Keratinocyte (primary cell): ENCODE measurements around the gene FGF5. TPM values are rescaled to one million over a fixed set of nuclear protein-coding genes. Genes with fewer than 3 reads are reported as not detected.

Experiments
- DNase-seq: peaks from one replicate; pipeline ENCODE4 v3.0.0-alpha.2; 2011; ENCODE audit warnings: low read depth, missing footprints, low spot score
- FAIRE-seq: peaks from 2 replicates; lab custom pipeline; 2011; peaks lifted over from hg19 to GRCh38; lab: Jason Lieb, UNC
- H2AFZ ChIP-seq: 2 replicates; pipeline ENCODE4 v1.6.0; 2012; ENCODE audit warnings: low read length, control low read depth, inconsistent platforms; ENCODE audit not compliant: control insufficient read depth
- H3K27ac ChIP-seq: 2 replicates; pipeline ENCODE4 v1.5.1; 2011; ENCODE audit warnings: low read length; ENCODE audit not compliant: control insufficient read depth, insufficient read depth
- H3K27me3 ChIP-seq: 3 replicates; pipeline ENCODE4 v1.6.0; 2011; ENCODE audit warnings: low read length; ENCODE audit not compliant: control insufficient read depth, insufficient read depth; ENCODE audit errors: extremely low read depth
- H3K36me3 ChIP-seq, 2 experiments: 2 replicates in 1 of 2; 3 replicates in 1 of 2; pipeline ENCODE4 v1.5.1; 2011; ENCODE audit warnings: low read length in 2 of 2, mild to moderate bottlenecking in 1 of 2; ENCODE audit not compliant: control insufficient read depth in 2 of 2, insufficient read depth in 2 of 2; ENCODE audit errors: extremely low read depth in 1 of 2
- H3K4me1 ChIP-seq: 3 replicates; pipeline ENCODE4 v1.5.1; 2011; ENCODE audit warnings: low read length; ENCODE audit not compliant: control insufficient read depth, insufficient read depth; ENCODE audit errors: extremely low read depth
- H3K4me2 ChIP-seq: 3 replicates; pipeline ENCODE4 v1.6.0; 2011; ENCODE audit warnings: low read depth, low read length; ENCODE audit not compliant: control insufficient read depth, insufficient read depth; ENCODE audit errors: extremely low read depth
- H3K4me3 ChIP-seq, 3 experiments: fragments of 200-600 bp in 1 of 3; sonication (generic) in 1 of 3; 2 replicates in 2 of 3; 3 replicates in 1 of 3; pipeline ENCODE4 v1.5.1; 2011 to 2016; ENCODE audit warnings: low read length in 3 of 3, mild to moderate bottlenecking in 3 of 3, control low read depth in 2 of 3, inconsistent platforms in 1 of 3, low read depth in 1 of 3, mixed read lengths in 1 of 3, mixed run types in 1 of 3, moderate library complexity in 1 of 3; ENCODE audit not compliant: control insufficient read depth in 2 of 3, insufficient read depth in 2 of 3; ENCODE audit errors: extremely low read depth in 1 of 3
- H3K79me2 ChIP-seq: 2 replicates; pipeline ENCODE4 v1.6.0; 2012; ENCODE audit warnings: low read length; ENCODE audit not compliant: control insufficient read depth, insufficient read depth
- H3K9ac ChIP-seq: 3 replicates; pipeline ENCODE4 v1.6.0; 2011; ENCODE audit warnings: low read length; ENCODE audit not compliant: control insufficient read depth, insufficient read depth; ENCODE audit errors: extremely low read depth
- H3K9me1 ChIP-seq: 3 replicates; pipeline ENCODE4 v1.6.0; 2011; ENCODE audit warnings: low read length; ENCODE audit not compliant: control insufficient read depth, insufficient read depth; ENCODE audit errors: extremely low read depth
- H3K9me3 ChIP-seq: 2 replicates; pipeline ENCODE4 v1.5.1; 2012; ENCODE audit warnings: low read depth, low read length; ENCODE audit not compliant: control insufficient read depth
- H4K20me1 ChIP-seq: 3 replicates; pipeline ENCODE4 v1.6.0; 2011; ENCODE audit warnings: low read length; ENCODE audit not compliant: control insufficient read depth, insufficient read depth; ENCODE audit errors: extremely low read depth
- EZH2 ChIP-seq: IDR thresholded peaks from one replicate; pipeline ENCODE4 v1.6.1; 2012; ENCODE audit warnings: inconsistent platforms, mild to moderate bottlenecking, low read length, moderate library complexity
- dilution Hi-C: fragments of 300-500 bp; cut with MboI; formaldehyde crosslinking; loops from one replicate; pipeline ENCODE4 v1.7.0; 2020; ENCODE audit warnings: low sequenced_read_pairs; ENCODE audit not compliant: extremely low pct_ligation_motif_present
- polyA plus RNA-seq, 5 experiments: library from polyadenylated mRNA; depleted of rRNA in 3 of 5; stranded (reverse) in 3 of 5; stranded (forward) in 1 of 5; unstranded in 1 of 5; fragments of >200 nt; gene quantifications; 1 replicate in 1 of 5; 2 replicates in 3 of 5; 3 replicates in 1 of 5; pipeline versions ENCODE4 v1.2.1 to v1.2.3, GENCODE V29; 2011 to 2012; ENCODE audit warnings: missing spikeins in 2 of 5, low read depth in 1 of 5, low replicate concordance in 1 of 5
- TF ChIP-seq, protein P1 (sequence below), 3 experiments: IDR thresholded peaks in 1 of 3; conservative IDR thresholded peaks in 1 of 3; optimal IDR thresholded peaks in 1 of 3; 2 replicates in 2 of 3; 3 replicates in 1 of 3; pipeline versions ENCODE3 to v1.5.1; 2011; ENCODE audit warnings: low read length in 3 of 3, mild to moderate bottlenecking in 3 of 3, moderate library complexity in 2 of 3, control low read depth in 1 of 3, inconsistent platforms in 1 of 3; ENCODE audit not compliant: insufficient read depth in 2 of 3; ENCODE audit errors: extremely low read depth in 1 of 3

FGF5 gene
- polyA plus RNA-seq, 1 donor (not counting 4 experiments of a cell fraction or from before 2014, with no cell fraction given), result 3.9 TPM

DNA sequence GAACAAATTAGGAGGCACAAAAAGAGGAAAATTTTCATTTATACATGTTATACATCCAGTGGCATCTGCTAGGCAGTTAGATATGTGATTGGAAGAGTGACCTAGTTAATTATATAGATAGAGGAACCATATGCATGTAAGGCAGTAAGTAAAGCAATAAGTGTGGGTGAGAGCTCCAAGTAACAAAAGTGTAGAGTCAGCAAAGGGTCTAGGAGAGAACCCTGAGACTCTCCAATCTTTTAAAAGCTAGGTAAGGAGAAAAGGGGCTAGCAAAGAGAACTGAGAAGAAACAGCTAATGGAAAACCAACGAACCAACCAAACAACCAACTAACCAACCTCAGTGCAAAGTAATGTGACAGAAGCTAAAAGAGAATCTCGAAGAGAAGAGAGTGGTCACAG, 65.2 kb downstream of the FGF5 start:
- Histone ChIP-seq H4K20me1 (no peaks in the 10 kb centered on the region), H3K9me3 (no peaks in the 10 kb centered on the region), H3K27ac (no peak overlapping the region), H3K4me2 (no peak overlapping the region), H3K9ac (no peak overlapping the region), H3K27me3 (peaks cover 6% of the 10 kb centered on the region), H3K9me1 (no peaks in the 10 kb centered on the region), H2AFZ (no peak overlapping the region), H3K36me3 (no peaks in the 10 kb centered on the region), H3K4me3 (no peak overlapping the region), H3K79me2 (no peaks in the 10 kb centered on the region), H3K4me1 (peaks cover 9% of the 10 kb centered on the region)
- dilution Hi-C loops, result no loop called here
- DNase-seq, result no peak
- no peak for TF ChIP-seq EZH2
- TF ChIP-seq, protein P1, sequence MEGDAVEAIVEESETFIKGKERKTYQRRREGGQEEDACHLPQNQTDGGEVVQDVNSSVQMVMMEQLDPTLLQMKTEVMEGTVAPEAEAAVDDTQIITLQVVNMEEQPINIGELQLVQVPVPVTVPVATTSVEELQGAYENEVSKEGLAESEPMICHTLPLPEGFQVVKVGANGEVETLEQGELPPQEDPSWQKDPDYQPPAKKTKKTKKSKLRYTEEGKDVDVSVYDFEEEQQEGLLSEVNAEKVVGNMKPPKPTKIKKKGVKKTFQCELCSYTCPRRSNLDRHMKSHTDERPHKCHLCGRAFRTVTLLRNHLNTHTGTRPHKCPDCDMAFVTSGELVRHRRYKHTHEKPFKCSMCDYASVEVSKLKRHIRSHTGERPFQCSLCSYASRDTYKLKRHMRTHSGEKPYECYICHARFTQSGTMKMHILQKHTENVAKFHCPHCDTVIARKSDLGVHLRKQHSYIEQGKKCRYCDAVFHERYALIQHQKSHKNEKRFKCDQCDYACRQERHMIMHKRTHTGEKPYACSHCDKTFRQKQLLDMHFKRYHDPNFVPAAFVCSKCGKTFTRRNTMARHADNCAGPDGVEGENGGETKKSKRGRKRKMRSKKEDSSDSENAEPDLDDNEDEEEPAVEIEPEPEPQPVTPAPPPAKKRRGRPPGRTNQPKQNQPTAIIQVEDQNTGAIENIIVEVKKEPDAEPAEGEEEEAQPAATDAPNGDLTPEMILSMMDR (optimal IDR thresholded peaks at IDR 0.05 in 1 of 3, IDR thresholded peaks at IDR 0.05 in 1 of 3, conservative IDR thresholded peaks at IDR 0.05 in 1 of 3; ENCODE audit: extremely low read depth in 1 of 3, insufficient read depth in 2 of 3, low read length in 3 of 3), result no peak
- FAIRE-seq, result no peak

DNA sequence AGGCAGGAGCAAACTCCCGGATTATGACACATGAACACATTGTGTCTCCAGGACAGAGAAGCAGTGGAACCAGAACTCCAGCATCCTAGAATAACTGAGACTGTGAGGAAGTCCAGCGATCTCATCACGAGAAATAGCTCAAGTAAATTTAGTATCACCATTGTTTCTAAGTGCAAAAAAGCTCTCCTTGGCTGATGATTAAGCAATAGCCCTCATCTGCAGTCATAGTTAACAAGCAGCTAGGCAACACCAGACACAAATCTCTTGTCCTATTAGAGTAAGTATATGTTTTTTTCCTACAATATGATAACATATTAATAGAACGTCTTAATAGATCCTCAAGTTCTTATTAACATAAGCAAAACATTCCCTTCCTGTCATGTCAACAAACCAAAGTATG, 66.7 kb downstream of the FGF5 start:
- H3K36me3 ChIP-seq, result no peaks in the 10 kb centered on the region
- no peaks in the 10 kb centered on the region for H3K9me1 ChIP-seq
- H3K79me2 ChIP-seq, result no peaks in the 10 kb centered on the region
- TF ChIP-seq, protein P1 (optimal IDR thresholded peaks at IDR 0.05 in 1 of 3, IDR thresholded peaks at IDR 0.05 in 1 of 3, conservative IDR thresholded peaks at IDR 0.05 in 1 of 3; ENCODE audit: extremely low read depth in 1 of 3, insufficient read depth in 2 of 3, low read length in 3 of 3), result no peak
- no peak for TF ChIP-seq EZH2
- no peak overlapping the region for H3K9ac ChIP-seq
- no peak overlapping the region for H2AFZ ChIP-seq
- peaks cover 9% of the 10 kb centered on the region for H3K4me1 ChIP-seq
- no peak overlapping the region for H3K4me3 ChIP-seq
- no peak overlapping the region for H3K27ac ChIP-seq
- no peaks in the 10 kb centered on the region for H3K9me3 ChIP-seq
- H4K20me1 ChIP-seq, result no peaks in the 10 kb centered on the region
- peaks cover 6% of the 10 kb centered on the region for H3K27me3 ChIP-seq
- DNase-seq, result no peak
- dilution Hi-C loops, result no loop called here
- no peak for FAIRE-seq
- no peak overlapping the region for H3K4me2 ChIP-seq
